ENCODE measurements around the gene SYNE4.

DNA sequence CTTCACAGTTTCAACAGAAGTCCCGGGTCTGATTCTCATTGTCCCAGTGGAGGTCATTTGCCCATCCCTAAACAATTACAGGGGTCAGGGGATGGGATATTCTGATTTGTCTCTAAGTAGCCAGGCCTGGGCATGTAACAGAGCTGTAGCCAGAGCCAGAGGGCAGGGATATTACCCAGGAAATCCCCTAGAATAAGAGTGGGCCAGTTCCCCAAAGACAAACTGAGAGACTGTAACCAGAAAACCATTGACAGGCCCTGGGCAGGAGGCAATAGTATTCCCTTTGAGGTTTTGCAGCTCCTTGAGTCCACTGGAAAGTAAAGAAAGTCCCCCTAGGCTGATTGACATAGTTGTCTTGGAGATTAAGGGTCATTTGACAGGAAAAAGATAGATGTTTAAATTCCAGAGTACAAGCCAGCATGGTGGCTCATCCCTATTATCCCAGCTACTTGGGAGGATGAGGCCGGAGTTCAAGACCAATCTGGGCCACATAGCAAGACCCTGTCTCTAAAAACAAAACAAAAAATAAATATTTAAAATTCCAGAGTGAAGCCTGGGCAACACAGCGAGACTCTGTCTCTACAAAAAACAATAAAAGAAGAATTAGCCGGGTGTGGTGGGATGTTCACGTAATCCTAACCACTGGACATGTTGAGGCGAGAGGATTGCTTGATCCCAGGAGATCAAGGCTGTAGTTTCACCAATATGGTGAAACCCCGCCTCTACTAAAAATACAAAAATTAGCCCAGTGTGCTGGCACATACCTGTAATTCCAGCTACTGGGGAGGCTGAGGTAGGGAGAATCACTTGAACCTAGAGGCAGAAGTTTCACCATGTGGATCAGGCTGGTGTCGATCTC, 15.5 kb downstream of the SYNE4 start:
- TF ChIP-seq SMC3 (IDR thresholded peaks at IDR 0.05; ENCODE audit: low read depth, low read length) (no peak), FOS (IDR thresholded peaks at IDR 0.05; ENCODE audit: low read depth, low read length) (no peak), RAD21 (IDR thresholded peaks at IDR 0.05; ENCODE audit: low read length) (no peak), RFX5 (IDR thresholded peaks at IDR 0.05; ENCODE audit: low read depth, low read length) (no peak)
- TF ChIP-seq, protein P1, sequence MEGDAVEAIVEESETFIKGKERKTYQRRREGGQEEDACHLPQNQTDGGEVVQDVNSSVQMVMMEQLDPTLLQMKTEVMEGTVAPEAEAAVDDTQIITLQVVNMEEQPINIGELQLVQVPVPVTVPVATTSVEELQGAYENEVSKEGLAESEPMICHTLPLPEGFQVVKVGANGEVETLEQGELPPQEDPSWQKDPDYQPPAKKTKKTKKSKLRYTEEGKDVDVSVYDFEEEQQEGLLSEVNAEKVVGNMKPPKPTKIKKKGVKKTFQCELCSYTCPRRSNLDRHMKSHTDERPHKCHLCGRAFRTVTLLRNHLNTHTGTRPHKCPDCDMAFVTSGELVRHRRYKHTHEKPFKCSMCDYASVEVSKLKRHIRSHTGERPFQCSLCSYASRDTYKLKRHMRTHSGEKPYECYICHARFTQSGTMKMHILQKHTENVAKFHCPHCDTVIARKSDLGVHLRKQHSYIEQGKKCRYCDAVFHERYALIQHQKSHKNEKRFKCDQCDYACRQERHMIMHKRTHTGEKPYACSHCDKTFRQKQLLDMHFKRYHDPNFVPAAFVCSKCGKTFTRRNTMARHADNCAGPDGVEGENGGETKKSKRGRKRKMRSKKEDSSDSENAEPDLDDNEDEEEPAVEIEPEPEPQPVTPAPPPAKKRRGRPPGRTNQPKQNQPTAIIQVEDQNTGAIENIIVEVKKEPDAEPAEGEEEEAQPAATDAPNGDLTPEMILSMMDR (conservative IDR thresholded peaks at IDR 0.05; ENCODE audit: low read depth, low read length): no peak
- TF ChIP-seq, protein P2, sequence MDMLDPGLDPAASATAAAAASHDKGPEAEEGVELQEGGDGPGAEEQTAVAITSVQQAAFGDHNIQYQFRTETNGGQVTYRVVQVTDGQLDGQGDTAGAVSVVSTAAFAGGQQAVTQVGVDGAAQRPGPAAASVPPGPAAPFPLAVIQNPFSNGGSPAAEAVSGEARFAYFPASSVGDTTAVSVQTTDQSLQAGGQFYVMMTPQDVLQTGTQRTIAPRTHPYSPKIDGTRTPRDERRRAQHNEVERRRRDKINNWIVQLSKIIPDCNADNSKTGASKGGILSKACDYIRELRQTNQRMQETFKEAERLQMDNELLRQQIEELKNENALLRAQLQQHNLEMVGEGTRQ (IDR thresholded peaks at IDR 0.05; ENCODE audit: low read depth, low read length): no peak
